Thyroid gland (tissue), 4 donors: ENCODE results near the gene HEATR5A. TPM values are rescaled to one million over a fixed set of nuclear protein-coding genes. Genes with fewer than 3 reads are reported as not detected.

Experiments
- DNase-seq, 2 donors: peaks; one replicate each; pipeline ENCODE4 v3.0.0-alpha.2; 2019
- H3K27ac ChIP-seq, 3 donors: fragments of 200-600 bp; sonication (generic); 1 replicate in 2 of 3; 2 replicates in 1 of 3; pipeline ENCODE4 v1.5.1; 2016 to 2019; ENCODE audit warnings: mild to moderate bottlenecking in 1 of 3, moderate library complexity in 1 of 3
- H3K27me3 ChIP-seq: fragments of 200-600 bp; sonication (generic); one replicate; pipeline ENCODE4 v1.5.1; 2019
- H3K36me3 ChIP-seq, 2 donors: fragments of 200-600 bp; sonication (generic); one replicate each; pipeline ENCODE4 v1.5.1; 2016 to 2019
- H3K4me1 ChIP-seq, 2 donors: fragments of 200-600 bp; sonication (generic); one replicate each; pipeline ENCODE4 v1.5.1; 2017 to 2019
- H3K4me3 ChIP-seq, 3 donors: fragments of 200-600 bp; sonication (generic); replicated peaks in 1 of 3; 1 replicate in 2 of 3; 2 replicates in 1 of 3; pipeline ENCODE4 v1.5.1; 2016; ENCODE audit warnings: mild to moderate bottlenecking in 1 of 3
- H3K9me3 ChIP-seq: fragments of 200-600 bp; sonication (generic); one replicate; pipeline ENCODE4 v1.5.1; 2017
- POLR2A ChIP-seq, 2 donors: fragments of 450-650 bp; IDR thresholded peaks; one replicate each; pipeline ENCODE4 v1.6.1; 2017; ENCODE audit warnings: antibody characterized with exemption in 2 of 2, mild to moderate bottlenecking in 2 of 2, moderate library complexity in 1 of 2
- WGBS, 2 donors: methylation state at CpG; one replicate each; pipeline ENCODE4 v1.1.5; 2017; 5-methylcytosine and 5-hydroxymethylcytosine counted together
- intact Hi-C: fragments of 100-400 bp; cut with DNase I; formaldehyde crosslinking; loops from one replicate; pipeline ENCODE4 v1.15.1; 2023
- total RNA-seq, 4 donors: library from RNA; depleted of rRNA; stranded (reverse); fragments of >200 nt; gene quantifications; one replicate each; pipeline ENCODE4 v1.2.3, GENCODE V29; 2016
- TF ChIP-seq, protein P1 (sequence below), 6 experiments: fragments of 200-600 bp in 3 of 6; fragments of 450-650 bp in 3 of 6; sonication (generic) in 3 of 6; IDR thresholded peaks; one replicate each; pipeline ENCODE4 v1.5.1; 2016 to 2019; ENCODE audit warnings: antibody characterized with exemption in 6 of 6, mild to moderate bottlenecking in 2 of 6, inconsistent platforms in 1 of 6, moderate library complexity in 1 of 6

HEATR5A gene
- total RNA-seq, 4 donors from 2014 or later: 31.0 to 46.3 (median 40.5) TPM

DNA sequence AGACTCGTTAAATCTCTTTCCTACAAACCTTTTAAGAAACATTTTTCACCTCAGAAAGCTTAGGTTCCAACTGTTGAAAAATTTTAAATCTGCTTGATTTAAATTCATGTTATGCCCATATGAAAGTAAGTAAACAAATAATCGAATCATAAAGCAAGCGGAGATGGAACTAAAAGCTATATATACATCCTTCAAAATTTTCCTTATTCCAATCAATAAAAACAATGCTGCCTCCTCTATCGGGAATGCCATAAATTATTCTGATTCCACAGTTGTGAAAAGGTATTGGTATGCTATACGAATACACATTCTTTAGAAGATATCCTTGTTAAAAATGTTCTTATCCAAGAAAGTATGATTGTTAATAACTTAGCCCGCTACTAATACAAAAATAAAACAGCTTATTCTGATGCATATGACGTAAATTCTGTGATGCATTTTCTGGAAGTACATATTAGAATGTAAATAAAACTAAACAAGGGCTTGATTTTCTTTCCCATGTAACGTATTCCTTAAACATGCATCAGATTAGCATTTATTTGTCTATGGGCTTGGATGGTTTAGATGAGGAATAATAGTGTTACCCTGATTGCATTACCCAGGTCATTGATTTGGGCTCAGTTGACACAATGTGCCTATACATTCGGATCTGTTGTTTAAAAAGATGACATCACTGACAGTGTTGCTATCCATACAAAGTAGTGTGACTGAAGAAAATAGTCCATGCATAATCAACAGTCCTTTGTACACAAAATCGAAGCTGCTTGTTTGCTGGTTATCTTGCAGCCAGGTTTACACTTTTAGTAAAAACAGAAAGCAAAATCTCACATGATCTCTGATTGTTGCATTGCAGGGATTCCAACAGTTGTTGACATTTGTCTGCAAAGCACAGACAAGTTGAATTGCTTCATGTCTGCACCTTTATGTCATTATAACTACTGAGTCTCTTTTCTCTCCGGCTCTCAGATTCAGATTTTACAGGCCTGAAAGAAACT, 37.6 kb upstream of the HEATR5A start:
- intact Hi-C loops: no loop called here
- Histone ChIP-seq H3K36me3 (no peaks in the 10 kb centered on the region), H3K4me1 (peaks cover 6 to 12% of the 10 kb centered on the region in 2 donors), H3K9me3 (no peaks in the 10 kb centered on the region), H3K27me3 (no peaks in the 10 kb centered on the region), H3K27ac (peak overlapping the region in 2 of 3 donors; percentile 82 to 87), H3K4me3 (peak overlapping the region in 2 of 3 donors; percentile 23 to 63)
- 66 to 67% methylated on average over 11 of the region's 11 CpGs for WGBS, 2 donors
- no peak for TF ChIP-seq POLR2A (IDR thresholded peaks at IDR 0.05)
- TF ChIP-seq, protein P1, sequence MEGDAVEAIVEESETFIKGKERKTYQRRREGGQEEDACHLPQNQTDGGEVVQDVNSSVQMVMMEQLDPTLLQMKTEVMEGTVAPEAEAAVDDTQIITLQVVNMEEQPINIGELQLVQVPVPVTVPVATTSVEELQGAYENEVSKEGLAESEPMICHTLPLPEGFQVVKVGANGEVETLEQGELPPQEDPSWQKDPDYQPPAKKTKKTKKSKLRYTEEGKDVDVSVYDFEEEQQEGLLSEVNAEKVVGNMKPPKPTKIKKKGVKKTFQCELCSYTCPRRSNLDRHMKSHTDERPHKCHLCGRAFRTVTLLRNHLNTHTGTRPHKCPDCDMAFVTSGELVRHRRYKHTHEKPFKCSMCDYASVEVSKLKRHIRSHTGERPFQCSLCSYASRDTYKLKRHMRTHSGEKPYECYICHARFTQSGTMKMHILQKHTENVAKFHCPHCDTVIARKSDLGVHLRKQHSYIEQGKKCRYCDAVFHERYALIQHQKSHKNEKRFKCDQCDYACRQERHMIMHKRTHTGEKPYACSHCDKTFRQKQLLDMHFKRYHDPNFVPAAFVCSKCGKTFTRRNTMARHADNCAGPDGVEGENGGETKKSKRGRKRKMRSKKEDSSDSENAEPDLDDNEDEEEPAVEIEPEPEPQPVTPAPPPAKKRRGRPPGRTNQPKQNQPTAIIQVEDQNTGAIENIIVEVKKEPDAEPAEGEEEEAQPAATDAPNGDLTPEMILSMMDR (IDR thresholded peaks at IDR 0.05): no peak
- no peak for DNase-seq

DNA sequence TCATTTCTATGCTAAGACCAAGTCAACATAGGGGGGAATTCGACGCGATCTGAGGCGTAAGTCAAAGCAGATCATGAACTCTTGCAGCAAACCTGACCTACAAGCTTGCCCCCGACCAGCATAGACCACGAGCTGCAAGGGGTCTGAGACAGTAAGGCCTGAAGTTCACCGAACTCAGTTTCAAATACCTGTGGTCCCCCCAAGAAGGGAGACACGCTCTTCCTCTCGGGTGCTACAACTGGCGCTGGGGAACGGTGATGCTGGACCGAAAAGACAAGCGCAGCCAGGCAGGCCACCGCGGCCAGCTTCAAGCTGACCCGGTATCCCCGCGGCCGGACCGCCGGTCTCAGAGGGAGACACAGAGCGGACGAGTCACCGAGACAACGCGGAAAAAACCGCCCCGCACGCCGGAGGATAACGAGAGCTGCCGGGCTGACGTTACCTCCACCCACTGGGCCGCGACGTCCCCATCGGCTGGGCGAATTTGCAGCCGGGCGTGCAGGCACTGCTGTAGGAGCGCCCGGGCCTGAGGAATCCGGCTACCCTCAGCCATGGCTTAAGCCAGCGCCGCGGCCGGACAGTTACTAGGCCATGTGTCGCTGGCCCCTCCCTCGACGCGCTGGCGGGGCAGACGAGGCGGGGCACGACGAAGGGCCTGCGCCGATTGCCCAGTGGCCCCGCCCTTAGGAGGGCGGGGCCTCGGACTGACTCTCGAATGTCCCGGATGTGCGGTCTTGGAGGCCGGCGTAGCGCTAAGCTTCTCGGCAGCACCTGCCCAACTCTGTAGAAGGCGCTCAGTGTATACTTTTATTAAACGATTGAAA, 36.7 kb upstream of the HEATR5A start, which contains the start of gene DTD2:
TSS of gene DTD2 (minus strand) at position 666 of the 824 bp plus-strand sequence. CDS start at position 553, 113 bp downstream.
- DNase-seq: peak; percentile 95 to 96
- no peaks in the 10 kb centered on the region for H3K9me3 ChIP-seq
- peak within 1 kb of the TSS; percentile 3 to 79 (median 63) for H3K4me3 ChIP-seq
- no peaks in the 10 kb centered on the region for H3K27me3 ChIP-seq
- peaks cover 6 to 12% of the 10 kb centered on the region in 2 donors for H3K4me1 ChIP-seq
- peak within 1 kb of the TSS; percentile 80 to 87 (median 82) for H3K27ac ChIP-seq
- TF ChIP-seq POLR2A (IDR thresholded peaks at IDR 0.05): peak; percentile 69 to 98
- TF ChIP-seq, protein P1 (IDR thresholded peaks at IDR 0.05): peak in 1 of 6 experiments; percentile 12
- intact Hi-C loops: no loop called here
- 0% methylated on average over 25 to 37 of the region's 70 CpGs for WGBS, 2 donors
- peaks cover 3 to 6% of the 10 kb centered on the region in 2 donors for H3K36me3 ChIP-seq

DNA sequence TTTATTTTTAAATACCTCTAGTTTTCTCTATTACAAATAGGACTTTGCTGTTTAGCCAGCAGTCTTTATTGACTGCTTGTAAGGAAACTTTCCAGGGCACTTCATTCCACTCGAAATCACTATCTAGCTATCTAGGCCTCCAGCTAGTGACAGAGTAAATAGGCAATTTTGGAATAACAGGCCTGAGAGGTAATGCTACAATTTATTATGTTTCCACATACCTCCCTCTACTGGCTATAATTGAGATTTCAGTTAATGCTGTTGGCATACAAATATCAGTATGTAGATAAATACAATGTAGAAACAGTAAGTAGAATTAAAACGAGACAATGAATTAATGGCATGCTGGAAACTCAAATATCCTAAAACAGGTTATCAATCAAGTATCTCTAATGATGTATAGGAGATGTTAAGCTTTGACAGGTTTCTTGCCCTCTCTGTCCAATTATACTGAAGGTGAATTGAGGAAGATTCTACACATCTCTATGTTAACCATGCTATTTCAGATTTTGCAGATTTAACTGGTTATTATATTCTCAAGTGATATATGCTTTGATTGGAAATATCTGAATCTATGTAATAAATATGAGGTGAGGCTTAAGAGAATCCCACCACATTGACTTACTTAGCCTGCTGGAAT, 29.7 kb upstream of the HEATR5A start:
- peaks cover 9% of the 10 kb centered on the region in 2 donors for H3K36me3 ChIP-seq
- peak overlapping the region in 1 of 3 donors; percentile 4 for H3K27ac ChIP-seq
- H3K4me3 ChIP-seq: no peak overlapping the region
- TF ChIP-seq POLR2A (IDR thresholded peaks at IDR 0.05): no peak
- TF ChIP-seq, protein P1 (IDR thresholded peaks at IDR 0.05): peak in 5 of 6 experiments; percentile 41 to 77 (median 56)
- 44 to 47% methylated on average over 2 of the region's 2 CpGs for WGBS, 2 donors
- H3K27me3 ChIP-seq: no peaks in the 10 kb centered on the region
- intact Hi-C loops: no loop called here
- no peaks in the 10 kb centered on the region for H3K9me3 ChIP-seq
- DNase-seq: no peak
- peaks cover 0 to 10% of the 10 kb centered on the region in 2 donors for H3K4me1 ChIP-seq

DNA sequence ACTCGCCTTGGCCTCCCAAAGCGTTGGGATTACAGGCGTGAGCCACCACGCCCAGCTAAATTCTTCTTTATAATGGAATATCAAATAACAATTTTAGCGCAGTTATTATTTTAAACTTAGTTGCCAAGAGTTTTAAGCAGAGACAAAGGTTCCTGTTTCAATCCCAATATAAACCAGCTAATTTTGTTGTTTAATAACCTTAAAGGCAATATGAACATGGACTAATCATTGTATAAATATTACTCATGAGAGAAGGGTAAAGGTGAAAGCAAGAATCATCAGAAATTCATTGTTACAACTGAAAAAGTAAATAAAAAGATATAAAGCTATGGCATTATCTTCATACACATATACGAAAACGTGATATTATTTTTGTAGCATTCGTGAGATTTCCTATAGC, 28.8 kb upstream of the HEATR5A start:
- no peak for DNase-seq
- Histone ChIP-seq H3K36me3 (peaks cover 9% of the 10 kb centered on the region in 2 donors), H3K4me3 (no peak overlapping the region), H3K27ac (peak overlapping the region in 1 of 3 donors; percentile 4), H3K9me3 (no peaks in the 10 kb centered on the region), H3K4me1 (peaks cover 0 to 7% of the 10 kb centered on the region in 2 donors), H3K27me3 (no peaks in the 10 kb centered on the region)
- WGBS, 2 donors: 85% methylated on average over 8 of the region's 8 CpGs
- TF ChIP-seq, protein P1 (IDR thresholded peaks at IDR 0.05): no peak
- no peak for TF ChIP-seq POLR2A (IDR thresholded peaks at IDR 0.05)
- intact Hi-C loops: no loop called here
